CD14-positive monocyte (primary cell): ENCODE measurements around the gene PLEKHN1. TPM values are rescaled to one million over a fixed set of nuclear protein-coding genes. Genes with fewer than 3 reads are reported as not detected.

ENCODE experiments used
- DNase-seq, 3 donors: peaks; one replicate each; pipeline ENCODE4 v3.0.0-alpha.2; 2011 to 2022
- H2AFZ ChIP-seq: 2 replicates; pipeline ENCODE4 v1.6.0; 2012; ENCODE audit warnings: mild to moderate bottlenecking, low read depth, low read length, inconsistent platforms; ENCODE audit not compliant: insufficient read depth, poor library complexity, severe bottlenecking
- H3K27ac ChIP-seq, 2 donors: 1 replicate in 1 of 2; 2 replicates in 1 of 2; pipeline ENCODE4 v1.5.1; 2012 to 2013; ENCODE audit warnings: low read length in 2 of 2, control low read depth in 1 of 2, inconsistent platforms in 1 of 2, low read depth in 1 of 2, mild to moderate bottlenecking in 1 of 2
- H3K27me3 ChIP-seq, 2 donors: one replicate each; pipeline versions ENCODE4 v1.6.0 to v1.6.1; 2011 to 2013; ENCODE audit warnings: low read length in 2 of 2; ENCODE audit not compliant: control insufficient read depth in 2 of 2, insufficient read depth in 2 of 2
- H3K36me3 ChIP-seq, 2 donors: replicated peaks in 1 of 2; 1 replicate in 1 of 2; 2 replicates in 1 of 2; pipeline versions ENCODE4 v1.5.1 to v1.6.1; 2012 to 2013; ENCODE audit warnings: low read length in 2 of 2, control low read depth in 1 of 2, inconsistent platforms in 1 of 2, mild to moderate bottlenecking in 1 of 2; ENCODE audit not compliant: insufficient read depth in 2 of 2, control insufficient read depth in 1 of 2
- H3K4me1 ChIP-seq, 2 donors: 1 replicate in 1 of 2; 2 replicates in 1 of 2; pipeline versions ENCODE4 v1.5.1 to v1.6.1; 2012 to 2013; ENCODE audit warnings: low read length in 2 of 2, control low read depth in 1 of 2, inconsistent platforms in 1 of 2, mild to moderate bottlenecking in 1 of 2, moderate library complexity in 1 of 2; ENCODE audit not compliant: insufficient read depth in 2 of 2, control insufficient read depth in 1 of 2
- H3K4me2 ChIP-seq: replicated peaks from 2 replicates; pipeline ENCODE3; 2012; ENCODE audit warnings: low read length, moderate library complexity, mild to moderate bottlenecking; ENCODE audit not compliant: poor library complexity, severe bottlenecking; ENCODE audit errors: extremely low read depth
- H3K4me3 ChIP-seq, 3 experiments: fragments of 200-600 bp in 1 of 3; sonication (generic) in 1 of 3; replicated peaks in 1 of 3; 1 replicate in 2 of 3; 2 replicates in 1 of 3; pipeline ENCODE4 v1.5.1; 2011 to 2013; ENCODE audit warnings: low read length in 3 of 3, mild to moderate bottlenecking in 3 of 3, control low read depth in 2 of 3, low read depth in 2 of 3, inconsistent platforms in 1 of 3, moderate library complexity in 1 of 3
- H3K79me2 ChIP-seq: 2 replicates; pipeline ENCODE4 v1.6.0; 2012; ENCODE audit warnings: mild to moderate bottlenecking, control low read depth, inconsistent platforms, low read length, moderate library complexity; ENCODE audit not compliant: insufficient read depth
- H3K9ac ChIP-seq: 2 replicates; pipeline ENCODE4 v1.6.0; 2017; ENCODE audit warnings: low read length, mild to moderate bottlenecking; ENCODE audit not compliant: insufficient read depth, poor library complexity, severe bottlenecking
- H3K9me3 ChIP-seq, 2 donors: replicated peaks in 1 of 2; 1 replicate in 1 of 2; 2 replicates in 1 of 2; pipeline versions ENCODE4 v1.5.1 to v1.6.1; 2012 to 2013; ENCODE audit warnings: low read length in 2 of 2, control low read depth in 1 of 2; ENCODE audit not compliant: control insufficient read depth in 1 of 2, insufficient read depth in 1 of 2
- H4K20me1 ChIP-seq: 2 replicates; pipeline ENCODE4 v1.6.0; 2012; ENCODE audit warnings: mild to moderate bottlenecking, low read length, control low read depth, moderate library complexity; ENCODE audit not compliant: insufficient read depth
- H3K27ac Mint-ChIP-seq, 7 donors: one replicate each; pipeline ENCODE4 v1.8.0; 2020; ENCODE audit warnings: mild to moderate bottlenecking in 7 of 7, mixed read lengths in 7 of 7, moderate library complexity in 6 of 7, inconsistent platforms in 2 of 7
- H3K27me3 Mint-ChIP-seq, 3 donors: one replicate each; pipeline ENCODE4 v1.8.0; 2021 to 2022; ENCODE audit warnings: low read depth in 3 of 3, mild to moderate bottlenecking in 3 of 3, mixed read lengths in 3 of 3, moderate library complexity in 3 of 3, inconsistent platforms in 1 of 3
- H3K36me3 Mint-ChIP-seq, 2 donors: one replicate each; pipeline ENCODE4 v1.8.0; 2020; ENCODE audit warnings: mixed read lengths in 2 of 2, inconsistent platforms in 1 of 2, mild to moderate bottlenecking in 1 of 2
- H3K4me1 Mint-ChIP-seq: one replicate; pipeline ENCODE4 v1.8.0; 2020; ENCODE audit warnings: mild to moderate bottlenecking, mixed read lengths
- H3K4me3 Mint-ChIP-seq, 2 donors: one replicate each; pipeline ENCODE4 v1.8.0; 2020; ENCODE audit warnings: mild to moderate bottlenecking in 2 of 2, mixed read lengths in 2 of 2, moderate library complexity in 1 of 2
- H3K9me3 Mint-ChIP-seq, 7 donors: one replicate each; pipeline ENCODE4 v1.8.0; 2020 to 2022; ENCODE audit warnings: mixed read lengths in 7 of 7, mild to moderate bottlenecking in 6 of 7, moderate library complexity in 6 of 7, inconsistent platforms in 2 of 7
- WGBS: methylation state at CpG from one replicate; pipeline ENCODE4 v1.1.5; 2013; ENCODE audit warnings: missing lambda C conversion rate; ENCODE audit not compliant: insufficient coverage; 5-methylcytosine and 5-hydroxymethylcytosine counted together
- intact Hi-C, 2 donors: fragments of 100-400 bp; cut with micrococcal nuclease; formaldehyde crosslinking; loops; one replicate each; pipeline versions ENCODE4 v1.15.0 to v1.15.1; 2023
- polyA plus RNA-seq, 3 donors: library from polyadenylated mRNA; depleted of rRNA in 1 of 3; unstranded in 2 of 3; stranded (reverse) in 1 of 3; fragments of 300-500 nt in 2 of 3; fragments of >200 nt in 1 of 3; fragmentation: Illumina TruSeq in 2 of 3; gene quantifications; 1 replicate in 2 of 3; 2 replicates in 1 of 3; pipeline ENCODE4 v1.2.3, GENCODE V29; 2012 to 2021
- TF ChIP-seq, protein P1 (sequence below): fragments of 200-600 bp; IDR thresholded peaks from one replicate; pipeline ENCODE4 v1.8.0; 2022; ENCODE audit warnings: antibody characterized with exemption, mild to moderate bottlenecking

Gene PLEKHN1
- polyA plus RNA-seq, 3 donors = 0.21 to 1.5 (median 0.62) TPM

DNA sequence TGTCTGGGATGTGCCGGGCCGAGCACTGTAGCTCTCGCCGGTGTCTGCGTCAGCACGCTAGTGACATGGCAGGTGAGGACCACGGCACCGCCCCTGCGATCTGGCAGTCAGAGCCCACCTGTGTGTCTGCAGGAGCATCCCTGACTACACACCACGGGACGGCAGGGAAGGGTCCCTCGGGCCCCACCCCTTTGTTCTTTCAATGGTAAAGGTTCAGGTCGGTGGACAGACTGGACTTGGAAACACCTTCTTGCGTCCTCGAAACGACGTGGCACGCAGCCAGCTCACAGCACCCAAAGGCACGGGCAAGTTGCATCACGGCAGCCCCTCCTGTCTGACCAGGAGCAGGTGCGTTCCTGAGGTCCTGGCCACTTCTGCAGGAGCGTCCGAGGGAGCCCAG, 46.3 kb upstream of the PLEKHN1 start:
- H3K27me3 Mint-ChIP-seq = peaks cover 53 to 86% (median 55%) of the 10 kb centered on the region in 3 donors
- Histone ChIP-seq H3K9ac (no peak overlapping the region), H3K4me2 (no peak overlapping the region), H3K79me2 (no peaks in the 10 kb centered on the region), H3K4me1 (peaks cover 12 to 31% of the 10 kb centered on the region in 2 donors), H3K9me3 (peaks cover 0 to 12% of the 10 kb centered on the region in 2 donors), H3K27me3 (peaks cover 7 to 44% of the 10 kb centered on the region in 2 donors), H2AFZ (no peak overlapping the region), H3K4me3 (no peak overlapping the region), H4K20me1 (no peaks in the 10 kb centered on the region), H3K36me3 (no peaks in the 10 kb centered on the region), H3K27ac (no peak overlapping the region)
- no peak for DNase-seq
- no peak overlapping the region for H3K27ac Mint-ChIP-seq
- H3K36me3 Mint-ChIP-seq = peaks cover 0 to 4% of the 10 kb centered on the region in 2 donors
- intact Hi-C loops = no loop called here
- TF ChIP-seq, protein P1, sequence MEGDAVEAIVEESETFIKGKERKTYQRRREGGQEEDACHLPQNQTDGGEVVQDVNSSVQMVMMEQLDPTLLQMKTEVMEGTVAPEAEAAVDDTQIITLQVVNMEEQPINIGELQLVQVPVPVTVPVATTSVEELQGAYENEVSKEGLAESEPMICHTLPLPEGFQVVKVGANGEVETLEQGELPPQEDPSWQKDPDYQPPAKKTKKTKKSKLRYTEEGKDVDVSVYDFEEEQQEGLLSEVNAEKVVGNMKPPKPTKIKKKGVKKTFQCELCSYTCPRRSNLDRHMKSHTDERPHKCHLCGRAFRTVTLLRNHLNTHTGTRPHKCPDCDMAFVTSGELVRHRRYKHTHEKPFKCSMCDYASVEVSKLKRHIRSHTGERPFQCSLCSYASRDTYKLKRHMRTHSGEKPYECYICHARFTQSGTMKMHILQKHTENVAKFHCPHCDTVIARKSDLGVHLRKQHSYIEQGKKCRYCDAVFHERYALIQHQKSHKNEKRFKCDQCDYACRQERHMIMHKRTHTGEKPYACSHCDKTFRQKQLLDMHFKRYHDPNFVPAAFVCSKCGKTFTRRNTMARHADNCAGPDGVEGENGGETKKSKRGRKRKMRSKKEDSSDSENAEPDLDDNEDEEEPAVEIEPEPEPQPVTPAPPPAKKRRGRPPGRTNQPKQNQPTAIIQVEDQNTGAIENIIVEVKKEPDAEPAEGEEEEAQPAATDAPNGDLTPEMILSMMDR = no peak
- H3K4me1 Mint-ChIP-seq = peaks cover 15% of the 10 kb centered on the region
- 81% methylated on average over 23 of the region's 23 CpGs for WGBS
- H3K4me3 Mint-ChIP-seq = peak overlapping the region in 1 of 2 donors; percentile 42
- H3K9me3 Mint-ChIP-seq = peaks cover 0 to 8% (median 4%) of the 10 kb centered on the region in 7 donors

DNA sequence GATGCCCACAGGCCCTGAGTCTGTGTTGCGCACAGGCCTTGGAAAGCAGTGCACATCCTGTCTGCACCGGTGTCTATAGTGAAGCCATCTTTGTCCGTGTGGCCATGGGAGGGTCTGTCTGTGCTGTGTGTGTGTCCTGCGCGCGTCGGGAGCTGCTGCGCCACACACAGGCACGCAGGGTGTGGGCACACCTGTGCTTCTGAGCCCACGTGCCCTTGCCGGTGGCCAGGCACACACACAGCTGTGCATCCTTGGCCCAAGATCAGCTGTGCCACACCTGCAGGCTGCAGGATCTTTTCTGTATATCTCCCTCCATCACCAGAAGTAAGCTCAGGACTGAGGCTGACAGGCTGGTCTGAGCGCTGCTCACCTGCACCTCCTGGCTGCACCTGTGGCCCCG, 45.8 kb upstream of the PLEKHN1 start:
- peaks cover 0 to 4% of the 10 kb centered on the region in 2 donors for H3K36me3 Mint-ChIP-seq
- Histone ChIP-seq H3K79me2 (no peaks in the 10 kb centered on the region), H3K4me3 (no peak overlapping the region), H4K20me1 (no peaks in the 10 kb centered on the region), H3K4me2 (no peak overlapping the region), H3K27ac (no peak overlapping the region), H3K36me3 (no peaks in the 10 kb centered on the region), H3K9ac (no peak overlapping the region), H3K9me3 (peaks cover 0 to 12% of the 10 kb centered on the region in 2 donors), H3K27me3 (peaks cover 9 to 47% of the 10 kb centered on the region in 2 donors), H3K4me1 (peaks cover 12 to 36% of the 10 kb centered on the region in 2 donors), H2AFZ (no peak overlapping the region)
- 28% methylated on average over 11 of the region's 13 CpGs for WGBS
- peaks cover 16% of the 10 kb centered on the region for H3K4me1 Mint-ChIP-seq
- no peak overlapping the region for H3K27ac Mint-ChIP-seq
- H3K9me3 Mint-ChIP-seq = peaks cover 0 to 8% (median 4%) of the 10 kb centered on the region in 7 donors
- TF ChIP-seq, protein P1 = no peak
- DNase-seq = no peak
- peak overlapping the region in 1 of 2 donors; percentile 54 for H3K4me3 Mint-ChIP-seq
- intact Hi-C loops = no loop called here
- H3K27me3 Mint-ChIP-seq = peaks cover 55 to 87% (median 56%) of the 10 kb centered on the region in 3 donors
